ENCODE measurements around the gene TGFB1I1. TPM values are rescaled to one million over a fixed set of nuclear protein-coding genes. Genes with fewer than 3 reads are reported as not detected.

The TGFB1I1 gene
- total RNA-seq, 1 donor from 2014 or later: 32.5 TPM

GRCh38 chr16:31458844-31459686 is 12.9 kb upstream of the TGFB1I1 start, which contains the start of gene ARMC5:
Gene ARMC5 (plus strand): TSS chr16:31459501. CDS start chr16:31459525, 24 bp downstream.
- Histone ChIP-seq H3K36me3 (peaks cover 31% of the 10 kb centered on the region), H3K27me3 (ENCODE audit: low read depth) (no peaks in the 10 kb centered on the region), H3K27ac (peak within 1 kb of the TSS; percentile 99), H3K4me3 (peak within 1 kb of the TSS; percentile 76), H3K9me3 (no peaks in the 10 kb centered on the region), H3K4me1 (peaks cover 52% of the 10 kb centered on the region)
- peak; percentile 73 for TF ChIP-seq CTCF (IDR thresholded peaks at IDR 0.05)
- peak; percentile 99 for DNase-seq
- peak; percentile 91 to 93 for ATAC-seq
- intact Hi-C loops (cut with DNase I): no loop called here

- Histone ChIP-seq H3K4me3 (peak overlapping the region; percentile 76), H3K9me3 (no peaks in the 10 kb centered on the region), H3K27ac (peak overlapping the region; percentile 99), H3K27me3 (ENCODE audit: low read depth) (no peaks in the 10 kb centered on the region), H3K36me3 (peaks cover 39% of the 10 kb centered on the region), H3K4me1 (peaks cover 47% of the 10 kb centered on the region)
- peak; percentile 93 to 97 for ATAC-seq
- intact Hi-C loops (cut with DNase I): no loop called here
- TF ChIP-seq CTCF (IDR thresholded peaks at IDR 0.05): no peak
- DNase-seq: peak; percentile 100
Observed at GRCh38 chr16:31459687-31460581, 12.0 kb upstream of the TGFB1I1 start.

GRCh38 chr16:31460582-31461002 is 11.4 kb upstream of the TGFB1I1 start:
- no peak for DNase-seq
- Histone ChIP-seq H3K27ac (peak overlapping the region; percentile 99), H3K4me3 (peak overlapping the region; percentile 76), H3K27me3 (ENCODE audit: low read depth) (no peaks in the 10 kb centered on the region), H3K9me3 (no peaks in the 10 kb centered on the region), H3K36me3 (peaks cover 42% of the 10 kb centered on the region), H3K4me1 (peaks cover 41% of the 10 kb centered on the region)
- peak; percentile 65 for TF ChIP-seq CTCF (IDR thresholded peaks at IDR 0.05)
- ATAC-seq: no peak
- intact Hi-C loops (cut with DNase I): no loop called here

GRCh38 chr16:31461201-31461920 is 10.6 kb upstream of the TGFB1I1 start:
- H3K4me1 ChIP-seq: peaks cover 34% of the 10 kb centered on the region
- no peaks in the 10 kb centered on the region for H3K9me3 ChIP-seq
- H3K27ac ChIP-seq: no peak overlapping the region
- H3K36me3 ChIP-seq: peaks cover 47% of the 10 kb centered on the region
- intact Hi-C loops (cut with DNase I): no loop called here
- TF ChIP-seq CTCF (IDR thresholded peaks at IDR 0.05): no peak
- DNase-seq: no peak
- no peak for ATAC-seq
- no peaks in the 10 kb centered on the region for H3K27me3 ChIP-seq (ENCODE audit: low read depth)
- H3K4me3 ChIP-seq: no peak overlapping the region
